Activated CD8-positive, alpha-beta T cell treated with anti-CD3 and anti-CD28 coated beads, Interleukin-2, amount 10 ng/mL, durations not matched to agents 7 days and 5 days (primary cell): ENCODE results near the gene DEPDC5. TPM values are rescaled to one million over a fixed set of nuclear protein-coding genes. Genes with fewer than 3 reads are reported as not detected.

Source experiments
- total RNA-seq, 2 experiments: library from RNA; stranded (reverse); gene quantifications; one replicate each; pipeline ENCODE4 v1.2.3, GENCODE V29; 2021

Gene DEPDC5
- total RNA-seq, 2 experiments from 2014 or later = 43.5 to 45.6 TPM

Other genes with a start within 250 kb of the DEPDC5 start
- 10 to 100 TPM; 28.8 to 29.2 TPM for gene PISD, start 91.8 kb upstream of the DEPDC5 start, total RNA-seq
- 10 to 100 TPM; 64.0 to 65.3 TPM for gene PRR14L, start 3.9 kb upstream of the DEPDC5 start, total RNA-seq
- gene YWHAH, start 190.5 kb downstream of the DEPDC5 start, total RNA-seq = 100 to 1,000 TPM; 248 to 251 TPM